GM12878 (cell line): ENCODE data around the gene AIP. TPM values are rescaled to one million over a fixed set of nuclear protein-coding genes. Genes with fewer than 3 reads are reported as not detected.

Experiments used
- ATAC-seq: fragments of 200-7000 bp; cut with Tn5 transposase; 3 replicates; pipeline ENCODE4 v1.9.1; 2020; ENCODE audit warnings: mild to moderate bottlenecking, moderate library complexity
- BruUV-seq: library from RNA; stranded (reverse); fragments of 400-500 nt; replicated peaks from 2 replicates; lab custom pipeline; 2021; lab: Mats Ljungman, UMichigan
- CTCF ChIA-PET: fragments of 300-600 bp; sonication (Branson Sonifier 250); formaldehyde crosslinking; extraction: SDS; loops from one replicate; lab custom pipeline; 2021; ENCODE audit warnings: inconsistent platforms; lab: Yijun Ruan, JAX
- POLR2A ChIA-PET: fragments of 350-600 bp; formaldehyde crosslinking; extraction: SDS; loops from one replicate; lab custom pipeline; 2021; ENCODE audit warnings: inconsistent platforms; lab: Charles Lee
- RAD21 ChIA-PET: fragments of 300-600 bp; sonication (Branson Sonifier 250); formaldehyde crosslinking; loops from one replicate; lab custom pipeline; 2023; ENCODE audit warnings: antibody characterized with exemption; ENCODE audit not compliant: unreplicated experiment; lab: Charles Lee
- SMC1A ChIA-PET: fragments of 300-600 bp; sonication (Branson Sonifier 250); formaldehyde crosslinking; loops from one replicate; lab custom pipeline; 2023; ENCODE audit not compliant: unreplicated experiment, uncharacterized antibody; lab: Charles Lee
- DNase-seq: peaks from one replicate; pipeline ENCODE4 v3.0.0-alpha.2; 2011; ENCODE audit warnings: low read depth, low spot score
- FAIRE-seq: peaks from 3 replicates; lab custom pipeline; 2011; peaks lifted over from hg19 to GRCh38; lab: Jason Lieb, UNC
- H2AFZ ChIP-seq: 2 replicates; pipeline ENCODE4 v1.6.0; 2011; ENCODE audit warnings: low read depth, low read length, control low read depth; ENCODE audit not compliant: control insufficient read depth
- H3K27ac ChIP-seq: 2 replicates; pipeline ENCODE4 v1.5.1; 2011; ENCODE audit warnings: control low read depth; ENCODE audit not compliant: control insufficient read depth, insufficient read depth
- H3K27me3 ChIP-seq, 2 experiments: replicated peaks in 1 of 2; 2 replicates each; pipeline versions ENCODE4 v1.6.0 to v1.6.1; 2011; ENCODE audit warnings: low read length in 1 of 2; ENCODE audit not compliant: control insufficient read depth in 2 of 2, insufficient read depth in 2 of 2
- H3K36me3 ChIP-seq, 2 experiments: 2 replicates each; pipeline ENCODE4 v1.5.1; 2011; ENCODE audit warnings: low read length in 1 of 2; ENCODE audit not compliant: control insufficient read depth in 2 of 2, insufficient read depth in 2 of 2
- H3K4me1 ChIP-seq: 2 replicates; pipeline ENCODE4 v1.6.1; 2011; ENCODE audit warnings: mild to moderate bottlenecking, low read length, moderate library complexity, mixed read lengths; ENCODE audit not compliant: control insufficient read depth, insufficient read depth
- H3K4me2 ChIP-seq: 2 replicates; pipeline ENCODE4 v1.6.0; 2011; ENCODE audit warnings: control low read depth; ENCODE audit not compliant: control insufficient read depth, insufficient read depth
- H3K4me3 ChIP-seq: fragments of 200-600 bp; sonication (generic); 2 replicates; pipeline ENCODE4 v1.5.1; 2016
- H3K79me2 ChIP-seq: 2 replicates; pipeline ENCODE4 v1.6.0; 2011; ENCODE audit warnings: low read length; ENCODE audit not compliant: control insufficient read depth, insufficient read depth
- H3K9ac ChIP-seq: 2 replicates; pipeline ENCODE4 v1.8.0; 2011; ENCODE audit warnings: low read length, control low read depth, mixed read lengths; ENCODE audit not compliant: control insufficient read depth, insufficient read depth
- H3K9me3 ChIP-seq: replicated peaks from 3 replicates; pipeline ENCODE4 v1.5.1; 2011; ENCODE audit warnings: mild to moderate bottlenecking, low read length; ENCODE audit not compliant: control insufficient read depth, insufficient read depth
- H4K20me1 ChIP-seq: 2 replicates; pipeline ENCODE4 v1.6.0; 2011; ENCODE audit not compliant: control insufficient read depth, insufficient read depth
- MEF2A ChIP-seq: IDR thresholded peaks from 2 replicates; pipeline ENCODE4 v1.6.1; 2011; ENCODE audit warnings: low read depth, mild to moderate bottlenecking, low read length, moderate library complexity; ENCODE audit not compliant: insufficient read depth
- NR2C2 ChIP-seq: IDR thresholded peaks from 2 replicates; pipeline ENCODE4 v1.6.1; 2011; ENCODE audit warnings: borderline replicate concordance, low read depth; ENCODE audit not compliant: control insufficient read depth, insufficient read length
- POLR2A ChIP-seq: IDR thresholded peaks from 2 replicates; pipeline ENCODE4 v1.6.1; 2011; ENCODE audit warnings: low read depth, mild to moderate bottlenecking, low read length
- WGBS: methylation state at CpG from one replicate; pipeline ENCODE4 v1.1.6; 2016; ENCODE audit warnings: low lambda C conversion rate; ENCODE audit not compliant: insufficient replicate concordance, insufficient coverage; ENCODE audit errors: missing lambda C conversion rate; 5-methylcytosine and 5-hydroxymethylcytosine counted together
- in situ Hi-C: fragments of 300-500 bp; cut with MboI; formaldehyde crosslinking; loops from 9 replicates; pipeline ENCODE4 v1.14.3; 2018; ENCODE audit warnings: mixed read lengths
- intact Hi-C: fragments of 100-400 bp; cut with micrococcal nuclease; formaldehyde crosslinking; loops from one replicate; pipeline ENCODE4 v1.14.2; 2022; ENCODE audit not compliant: unreplicated experiment
- polyA plus RNA-seq, 11 experiments: library from polyadenylated mRNA; depleted of rRNA in 4 of 11; unstranded in 6 of 11; stranded (reverse) in 5 of 11; fragments of >200 nt; fragmentation: Nextera tagmentation in 4 of 11; fragmentation: Illumina TruSeq in 1 of 11; extraction: Ambion mirVana in 4 of 11; extraction: Trizol in 1 of 11; gene quantifications; 1 replicate in 1 of 11; 2 replicates in 10 of 11; pipeline versions ENCODE4 v1.2.1 to v1.2.3, GENCODE V29; 2011 to 2016; ENCODE audit warnings: inconsistent platforms in 2 of 11, missing spikeins in 2 of 11, low read depth in 1 of 11
- total RNA-seq, 4 experiments: library from RNA; depleted of rRNA in 3 of 4; stranded (reverse); fragments of >200 nt in 3 of 4; fragmentation: Illumina TruSeq in 1 of 4; extraction: Trizol in 1 of 4; gene quantifications; 2 replicates each; pipeline versions ENCODE4 v1.2.1 to v1.2.3, GENCODE V29; 2013 to 2021

AIP gene
- total and polyA plus RNA-seq, 10 of the 15 experiments (the other 5 are each of a cell fraction or from before 2014, with no cell fraction given) = 12.6 to 164 (median 104) TPM

- no peak for FAIRE-seq
- H3K4me2 ChIP-seq = no peak overlapping the region
- ChIA-PET CTCF (interaction anchor here (0.6 kb wide), 1 partner anchor 128 kb away, joined by 4 read pairs; no protein-coding TSS in a partner anchor), SMC1A (no interaction called here), RAD21 (no interaction called here), POLR2A (interaction anchor here (0.9 kb wide), 1 partner anchor 11 kb away, joined by 3 read pairs; no protein-coding TSS in a partner anchor)
- no peak overlapping the region for H3K27ac ChIP-seq
- peaks cover 3% of the 10 kb centered on the region for H3K4me1 ChIP-seq
- H3K9me3 ChIP-seq = no peaks in the 10 kb centered on the region
- no peak overlapping the region for H2AFZ ChIP-seq
- H3K79me2 ChIP-seq = peaks cover 8% of the 10 kb centered on the region
- H3K4me3 ChIP-seq = no peak overlapping the region
- H3K36me3 ChIP-seq = peaks cover 0 to 10% of the 10 kb centered on the region in 2 experiments; a peak in 3 of 4 replicates
- 96% methylated on average over 26 of the region's 26 CpGs for WGBS
- ATAC-seq = no peak
- 0 out of 2 replicates have a peak, but pooled peaks have one; percentile 21 for TF ChIP-seq POLR2A
- no peak for TF ChIP-seq NR2C2
- no peaks in the 10 kb centered on the region; the same call in 1 of the 2 replicates for H4K20me1 ChIP-seq
- BruUV-seq = no TSS peak
- in situ Hi-C loops = no loop called here
- DNase-seq = no peak
- no peak overlapping the region for H3K9ac ChIP-seq
- intact Hi-C loops = no loop called here
- H3K27me3 ChIP-seq = no peaks in the 10 kb centered on the region
These were observed 17.1 kb downstream of the AIP start for GRCh38 chr11:67499808-67500483.

- no peak for FAIRE-seq
- in situ Hi-C loops (no loop called here), intact Hi-C loops (no loop called here)
- RAD21 ChIA-PET = no interaction called here
- Histone ChIP-seq H3K9ac (no peak overlapping the region), H3K9me3 (no peaks in the 10 kb centered on the region), H3K79me2 (peaks cover 9% of the 10 kb centered on the region), H2AFZ (no peak overlapping the region)
- no peak for TF ChIP-seq MEF2A
- TF ChIP-seq, all 136 proteins: peak for 0
- Histone ChIP-seq H4K20me1 (no peaks in the 10 kb centered on the region), H3K4me3 (no peak overlapping the region), H3K4me1 (peaks cover 5% of the 10 kb centered on the region), H3K4me2 (no peak overlapping the region), H3K27ac (no peak overlapping the region), H3K27me3 (no peaks in the 10 kb centered on the region), H3K36me3 (peaks cover 0 to 8% of the 10 kb centered on the region in 2 experiments; a peak in 3 of 4 replicates)
- DNase-seq = no peak
- ATAC-seq = no peak
- 100% methylated on average over 1 of the region's 1 CpG for WGBS
- BruUV-seq = no TSS peak
- ChIA-PET SMC1A (no interaction called here), CTCF (interaction anchor here (0.6 to 1.1 kb wide), 2 partner anchors 99 to 129 kb away, joined by 3 to 4 read pairs; partner anchors contain the start of gene PPP1CA), POLR2A (interaction anchor here (0.9 to 1.0 kb wide), 2 partner anchors 12 to 18 kb away, joined by 3 read pairs; partner anchors contain the start of gene AIP)
These were observed 17.6 kb downstream of the AIP start for GRCh38 chr11:67500484-67500821.
